Esophagus mucosa (tissue), 1 donor: ENCODE data around the gene CTNND2. TPM values are rescaled to one million over a fixed set of nuclear protein-coding genes. Genes with fewer than 3 reads are reported as not detected.
"Not testable (repeated sequence)": the region's sequence is repeated elsewhere in the genome, so short reads cannot be mapped to it uniquely, and the experiment has no call there.

Source experiments
- ATAC-seq: fragments of 200-7000 bp; cut with Tn5 transposase; one replicate; pipeline ENCODE4 v1.9.1; 2020
- total RNA-seq: library from RNA; stranded (reverse); gene quantifications from one replicate; pipeline ENCODE4 v1.2.4, GENCODE V29; 2023
- donor health status: DM: yes; HTN: yes; CAD: no.

CTNND2 gene
- total RNA-seq, 1 donor from 2014 or later = not detected

GRCh38 chr5:11378461-11378860 is 525.8 kb downstream of the CTNND2 start:
- ATAC-seq = no peak

- ATAC-seq = no peak
These were observed 526.4 kb downstream of the CTNND2 start for GRCh38 chr5:11377896-11378295.

GRCh38 chr5:11372191-11372590 is 532.1 kb downstream of the CTNND2 start:
- ATAC-seq = no peak

DNA sequence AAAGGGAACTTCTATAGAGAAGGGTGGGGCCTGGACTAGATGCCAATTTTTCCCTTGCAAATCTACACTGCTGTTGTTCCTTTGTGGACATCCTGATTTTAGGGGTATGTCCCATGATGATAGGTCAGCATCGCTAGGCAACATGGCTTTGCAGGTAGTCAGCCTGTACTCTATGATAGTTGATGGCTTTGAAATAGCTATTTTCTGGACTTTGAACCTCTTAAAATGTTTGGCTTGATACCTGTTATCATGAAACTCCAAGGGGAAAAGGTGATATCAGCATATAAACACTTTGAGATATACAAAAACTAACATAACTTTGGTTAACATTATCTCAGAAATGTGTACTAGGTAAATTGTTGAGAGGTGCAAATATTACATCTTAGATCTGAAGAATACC is 533.2 kb downstream of the CTNND2 start:
- no peak for ATAC-seq

DNA sequence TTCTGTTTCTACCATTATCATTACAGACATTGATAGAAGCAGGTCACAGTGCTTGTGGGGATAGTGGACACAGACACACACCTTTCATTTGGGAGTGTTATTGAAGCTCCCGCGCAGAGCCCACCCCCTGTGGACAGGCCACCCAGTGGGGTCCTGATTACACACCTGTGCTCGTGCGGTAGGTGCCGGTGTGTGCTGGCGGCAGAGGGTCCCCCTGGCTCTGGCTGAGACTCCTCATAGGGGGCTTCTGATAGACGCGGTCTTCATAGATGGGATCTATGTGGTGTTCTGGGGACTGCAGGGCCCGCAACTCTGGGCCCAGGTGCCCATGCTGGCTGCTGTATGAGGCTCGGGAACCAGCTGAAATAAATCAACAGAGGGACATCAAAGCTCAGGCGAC is 539.7 kb downstream of the CTNND2 start:
- ATAC-seq = no peak

- no peak for ATAC-seq
These were observed 540.5 kb downstream of the CTNND2 start for GRCh38 chr5:11363631-11364178.

GRCh38 chr5:11361768-11362167 is 542.5 kb downstream of the CTNND2 start:
- no peak for ATAC-seq

- ATAC-seq = no peak
These were observed 546.3 kb downstream of the CTNND2 start for GRCh38 chr5:11357928-11358327.

DNA sequence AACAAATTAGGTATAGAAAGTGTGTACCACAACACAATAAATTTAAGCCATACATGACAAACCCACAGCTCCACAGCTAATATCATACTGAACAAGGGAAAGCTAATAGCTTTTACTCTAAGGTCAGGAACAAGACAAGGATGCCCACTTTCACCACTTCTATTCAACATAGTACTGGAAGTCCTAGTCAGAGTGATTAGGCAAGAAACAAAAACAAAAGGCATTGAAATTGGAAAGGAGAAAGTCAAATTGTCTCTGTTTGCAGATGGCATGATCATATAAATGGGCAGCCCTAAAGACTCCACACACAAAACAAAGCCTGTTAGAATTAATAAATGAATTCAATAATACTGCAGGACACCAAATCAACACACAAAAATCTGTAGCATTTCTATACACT is 548.8 kb downstream of the CTNND2 start:
- no peak for ATAC-seq

- no peak for ATAC-seq
These were observed 557.9 kb downstream of the CTNND2 start for GRCh38 chr5:11346336-11346735.

DNA sequence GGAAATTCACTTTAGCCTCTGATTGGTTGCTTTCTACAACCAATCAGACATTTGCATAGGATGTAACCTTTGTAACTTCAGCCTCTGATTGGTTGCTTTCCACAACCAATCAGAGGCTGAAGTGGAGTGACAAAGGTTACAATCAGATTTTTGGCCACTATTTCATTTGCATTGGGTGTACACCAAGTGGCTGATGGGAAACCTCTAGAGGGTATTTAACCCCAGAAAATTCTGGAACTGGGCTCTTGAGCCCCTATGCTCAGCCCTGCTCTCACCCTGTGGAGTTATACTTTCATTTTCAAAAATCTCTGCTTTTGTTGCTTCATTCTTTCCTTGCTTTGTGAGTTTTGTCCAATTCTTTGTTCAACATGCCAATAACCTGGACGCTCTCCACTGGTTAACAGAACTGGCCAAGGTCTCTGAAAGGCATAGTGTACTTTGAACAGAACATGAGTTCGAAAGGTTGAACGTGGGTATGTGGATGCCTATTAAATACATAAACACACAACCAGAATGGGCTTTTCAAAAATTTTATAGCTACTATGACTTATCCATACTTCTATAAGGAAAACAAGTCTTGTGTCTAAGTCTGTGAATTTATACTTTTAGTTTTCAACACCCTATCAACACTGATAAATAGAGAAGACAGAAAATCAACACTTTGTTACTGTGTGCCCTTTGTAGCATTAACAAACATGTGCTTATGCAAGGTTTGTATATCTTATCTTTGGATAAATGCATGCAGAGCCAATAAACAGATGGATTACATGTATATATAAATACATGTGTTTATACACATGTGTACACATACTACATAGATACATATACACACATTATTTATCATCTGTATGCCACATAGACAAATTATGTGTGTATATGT is 568.1 kb downstream of the CTNND2 start:
- ATAC-seq = no peak

- ATAC-seq = no peak
These were observed 569.8 kb downstream of the CTNND2 start for GRCh38 chr5:11334404-11334803.

GRCh38 chr5:11329679-11330078 is 574.6 kb downstream of the CTNND2 start:
- ATAC-seq = no peak

GRCh38 chr5:11324521-11325289 is 579.5 kb downstream of the CTNND2 start:
- ATAC-seq = no peak

GRCh38 chr5:11323761-11324160 is 580.5 kb downstream of the CTNND2 start:
- ATAC-seq = no peak

- no peak for ATAC-seq
These were observed 582.1 kb downstream of the CTNND2 start for GRCh38 chr5:11322133-11322532.

DNA sequence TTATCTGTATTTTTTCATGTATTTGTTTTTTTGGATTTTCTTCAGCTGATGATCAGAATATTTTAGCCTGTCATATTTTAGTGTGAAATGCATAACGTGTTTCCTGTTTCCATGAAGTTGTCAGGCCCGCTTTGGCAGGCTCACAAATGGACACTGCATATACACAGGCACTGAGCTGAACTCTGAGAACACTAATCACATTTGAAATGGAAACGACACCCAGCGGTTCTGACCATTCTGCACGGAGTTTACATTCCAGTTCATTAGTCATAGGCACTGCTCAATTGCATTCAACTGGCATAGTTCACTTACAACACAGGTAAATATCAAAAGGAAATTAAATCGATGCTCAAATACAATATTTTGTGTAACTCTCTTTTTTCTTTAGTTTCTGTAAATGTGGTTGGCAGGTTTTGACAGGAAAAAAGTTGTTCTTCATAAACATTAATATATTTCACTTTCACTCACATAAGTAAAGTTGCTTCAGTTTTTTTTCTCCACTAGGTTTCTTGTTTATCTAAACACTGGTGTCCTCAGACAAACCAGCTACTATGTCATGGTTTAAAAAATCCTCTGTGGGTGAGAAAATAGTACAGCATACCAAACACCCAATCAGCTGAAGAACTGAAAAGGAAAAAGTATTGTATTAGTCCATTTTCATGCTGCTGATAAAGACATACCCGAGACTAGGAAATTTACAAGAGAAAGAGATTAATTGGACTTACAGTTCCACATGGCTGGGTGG is 584.2 kb downstream of the CTNND2 start:
- ATAC-seq = no peak

DNA sequence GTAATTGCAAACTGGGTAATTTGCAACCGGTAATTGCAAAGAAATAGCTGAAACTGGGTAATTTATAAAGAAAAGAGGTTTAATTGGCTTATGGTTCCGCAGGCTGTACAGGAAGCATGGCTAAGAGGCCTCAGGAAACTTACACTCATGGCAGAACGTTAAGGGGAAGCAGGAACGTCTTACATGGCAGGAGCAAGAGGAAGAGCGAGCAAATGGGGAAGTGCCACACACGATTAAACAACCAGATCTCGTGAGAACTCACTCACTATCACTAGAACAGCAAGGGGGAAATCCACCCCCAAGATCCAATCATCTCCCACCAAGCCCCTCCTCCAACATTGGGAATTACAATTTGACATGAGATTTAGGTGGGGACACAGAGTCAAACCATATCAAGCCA is 590.6 kb downstream of the CTNND2 start:
- not testable (repeated sequence) for ATAC-seq

GRCh38 chr5:11311731-11312130 is 592.5 kb downstream of the CTNND2 start:
- no peak for ATAC-seq

- no peak for ATAC-seq
These were observed 593.0 kb downstream of the CTNND2 start for GRCh38 chr5:11311272-11311671.

DNA sequence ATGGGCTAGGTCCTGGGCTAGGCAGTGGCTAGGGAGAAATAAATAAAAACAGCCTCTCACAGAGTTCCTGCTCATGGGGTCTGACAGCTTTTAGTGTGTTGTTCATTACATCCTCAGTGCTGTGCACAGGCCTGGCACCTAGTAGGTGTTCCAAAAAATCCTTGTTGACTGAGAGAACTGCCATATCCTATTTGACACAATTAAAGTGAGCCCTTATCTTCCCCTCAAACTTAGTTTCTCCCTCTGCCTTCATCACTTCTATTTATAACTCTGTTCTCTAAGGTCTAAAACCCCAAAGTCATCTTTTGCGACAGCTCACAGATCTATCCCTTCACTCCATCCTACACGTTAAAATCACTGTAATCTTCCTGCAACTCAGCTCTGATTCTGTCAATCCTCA is 594.1 kb downstream of the CTNND2 start:
- ATAC-seq = no peak

GRCh38 chr5:11306365-11306764 is 597.9 kb downstream of the CTNND2 start:
- no peak for ATAC-seq

DNA sequence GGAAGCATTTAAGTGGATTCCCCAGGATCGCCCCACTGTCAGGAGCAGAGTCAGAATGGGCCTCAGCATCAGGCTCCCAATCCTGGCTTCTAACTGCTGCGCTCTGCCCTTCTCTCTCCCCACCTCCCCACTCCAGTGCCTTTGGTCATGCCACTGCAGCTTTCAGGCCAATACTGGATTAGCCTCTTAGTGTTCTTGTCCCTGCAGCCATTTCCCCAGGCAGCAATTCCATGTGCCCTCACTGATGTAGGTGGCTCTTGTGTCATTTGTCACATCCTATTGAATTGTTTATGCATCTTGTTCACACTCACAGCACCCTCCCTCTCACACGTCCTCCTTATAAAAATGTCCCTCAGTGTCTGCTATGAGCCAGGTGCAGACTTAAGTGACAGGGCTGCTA is 599.0 kb downstream of the CTNND2 start:
- ATAC-seq = no peak
